Chondrocyte (in vitro differentiated cells): ENCODE results near the gene KCNK10. TPM values are rescaled to one million over a fixed set of nuclear protein-coding genes. Genes with fewer than 3 reads are reported as not detected.
"Not testable (repeated sequence)": the region's sequence is repeated elsewhere in the genome, so short reads cannot be mapped to it uniquely, and the experiment has no call there.

ENCODE experiments used
- DNase-seq: peaks from one replicate; pipeline ENCODE4 v3.0.0; 2021; ENCODE audit warnings: mixed read lengths, low spot score
- H3K27ac Mint-ChIP-seq: one replicate; pipeline ENCODE4 v1.8.0; 2021; ENCODE audit warnings: mild to moderate bottlenecking, moderate library complexity, mixed read lengths; ENCODE audit not compliant: unreplicated experiment
- H3K27me3 Mint-ChIP-seq: 2 replicates; pipeline ENCODE4 v1.8.0; 2021; ENCODE audit warnings: low read depth, mixed read lengths
- H3K36me3 Mint-ChIP-seq: 2 replicates; pipeline ENCODE4 v1.8.0; 2021; ENCODE audit warnings: low read depth, mixed read lengths
- H3K4me1 Mint-ChIP-seq: 2 replicates; pipeline ENCODE4 v1.8.0; 2021; ENCODE audit warnings: low read depth, mild to moderate bottlenecking, mixed read lengths
- H3K4me3 Mint-ChIP-seq: one replicate; pipeline ENCODE4 v1.8.0; 2021; ENCODE audit warnings: mild to moderate bottlenecking, moderate library complexity, mixed read lengths; ENCODE audit not compliant: unreplicated experiment
- H3K9me3 Mint-ChIP-seq: 2 replicates; pipeline ENCODE4 v1.8.0; 2021; ENCODE audit warnings: low read depth, mixed read lengths
- total RNA-seq: library from RNA; stranded (reverse); gene quantifications from 3 replicates; pipeline ENCODE4 v1.2.1, GENCODE V29; 2021
- TF ChIP-seq, protein P1 (sequence below): fragments of 200-600 bp; sonication (generic); IDR thresholded peaks from 2 replicates; pipeline ENCODE4 v1.5.0; 2021; ENCODE audit warnings: antibody characterized with exemption, mild to moderate bottlenecking, moderate library complexity

KCNK10 gene
- total RNA-seq, 1 donor from 2014 or later = not detected

DNA sequence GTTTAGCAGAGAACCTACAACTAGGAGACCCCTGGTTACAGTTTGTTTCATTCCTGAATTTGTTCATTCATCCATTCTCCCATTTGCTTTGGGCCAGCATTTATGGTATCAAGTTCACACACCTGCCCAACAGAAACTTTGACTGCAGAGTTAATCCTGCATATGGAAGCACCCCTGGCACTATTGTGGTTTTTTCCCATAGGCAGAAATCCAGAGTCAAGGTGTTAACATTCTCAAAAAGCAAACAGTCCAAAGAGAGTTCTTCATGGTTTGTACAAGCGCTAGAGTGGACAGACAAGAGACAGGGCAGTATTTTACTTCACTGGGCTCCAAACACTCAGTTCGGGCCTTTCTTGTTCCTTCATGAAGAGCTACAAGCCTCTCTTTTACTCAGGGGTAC is 51.9 kb downstream of the KCNK10 start:
- no peaks in the 10 kb centered on the region for H3K36me3 Mint-ChIP-seq
- H3K27me3 Mint-ChIP-seq = peaks cover 2% of the 10 kb centered on the region
- no peaks in the 10 kb centered on the region for H3K4me1 Mint-ChIP-seq
- TF ChIP-seq, protein P1, sequence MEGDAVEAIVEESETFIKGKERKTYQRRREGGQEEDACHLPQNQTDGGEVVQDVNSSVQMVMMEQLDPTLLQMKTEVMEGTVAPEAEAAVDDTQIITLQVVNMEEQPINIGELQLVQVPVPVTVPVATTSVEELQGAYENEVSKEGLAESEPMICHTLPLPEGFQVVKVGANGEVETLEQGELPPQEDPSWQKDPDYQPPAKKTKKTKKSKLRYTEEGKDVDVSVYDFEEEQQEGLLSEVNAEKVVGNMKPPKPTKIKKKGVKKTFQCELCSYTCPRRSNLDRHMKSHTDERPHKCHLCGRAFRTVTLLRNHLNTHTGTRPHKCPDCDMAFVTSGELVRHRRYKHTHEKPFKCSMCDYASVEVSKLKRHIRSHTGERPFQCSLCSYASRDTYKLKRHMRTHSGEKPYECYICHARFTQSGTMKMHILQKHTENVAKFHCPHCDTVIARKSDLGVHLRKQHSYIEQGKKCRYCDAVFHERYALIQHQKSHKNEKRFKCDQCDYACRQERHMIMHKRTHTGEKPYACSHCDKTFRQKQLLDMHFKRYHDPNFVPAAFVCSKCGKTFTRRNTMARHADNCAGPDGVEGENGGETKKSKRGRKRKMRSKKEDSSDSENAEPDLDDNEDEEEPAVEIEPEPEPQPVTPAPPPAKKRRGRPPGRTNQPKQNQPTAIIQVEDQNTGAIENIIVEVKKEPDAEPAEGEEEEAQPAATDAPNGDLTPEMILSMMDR = no peak
- H3K27ac Mint-ChIP-seq = no peak overlapping the region
- no peak for DNase-seq
- no peak overlapping the region for H3K4me3 Mint-ChIP-seq
- H3K9me3 Mint-ChIP-seq = no peaks in the 10 kb centered on the region

DNA sequence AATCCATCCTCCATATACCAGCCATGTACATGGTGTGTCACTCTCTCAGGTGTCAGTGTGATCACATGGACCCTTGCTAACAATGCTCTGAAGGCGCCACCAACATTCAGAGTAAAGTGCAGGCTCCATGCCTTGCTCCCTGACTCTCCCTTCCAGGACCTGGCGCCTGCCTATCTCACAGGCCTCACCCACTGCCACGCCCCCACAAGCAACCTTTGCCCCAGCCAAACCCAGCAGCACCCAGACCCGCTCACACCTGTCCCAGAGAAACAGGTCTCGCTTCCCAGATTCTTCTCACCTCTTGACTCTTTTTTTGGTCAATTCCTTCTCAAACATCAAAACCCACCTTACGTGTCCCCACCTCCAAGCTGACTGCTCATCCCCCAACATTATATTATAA is 52.3 kb downstream of the KCNK10 start:
- TF ChIP-seq, protein P1 = no peak
- no peak for DNase-seq
- Mint-ChIP-seq H3K4me3 (no peak overlapping the region), H3K36me3 (no peaks in the 10 kb centered on the region), H3K4me1 (no peaks in the 10 kb centered on the region), H3K27me3 (peaks cover 2% of the 10 kb centered on the region), H3K27ac (no peak overlapping the region), H3K9me3 (no peaks in the 10 kb centered on the region)

DNA sequence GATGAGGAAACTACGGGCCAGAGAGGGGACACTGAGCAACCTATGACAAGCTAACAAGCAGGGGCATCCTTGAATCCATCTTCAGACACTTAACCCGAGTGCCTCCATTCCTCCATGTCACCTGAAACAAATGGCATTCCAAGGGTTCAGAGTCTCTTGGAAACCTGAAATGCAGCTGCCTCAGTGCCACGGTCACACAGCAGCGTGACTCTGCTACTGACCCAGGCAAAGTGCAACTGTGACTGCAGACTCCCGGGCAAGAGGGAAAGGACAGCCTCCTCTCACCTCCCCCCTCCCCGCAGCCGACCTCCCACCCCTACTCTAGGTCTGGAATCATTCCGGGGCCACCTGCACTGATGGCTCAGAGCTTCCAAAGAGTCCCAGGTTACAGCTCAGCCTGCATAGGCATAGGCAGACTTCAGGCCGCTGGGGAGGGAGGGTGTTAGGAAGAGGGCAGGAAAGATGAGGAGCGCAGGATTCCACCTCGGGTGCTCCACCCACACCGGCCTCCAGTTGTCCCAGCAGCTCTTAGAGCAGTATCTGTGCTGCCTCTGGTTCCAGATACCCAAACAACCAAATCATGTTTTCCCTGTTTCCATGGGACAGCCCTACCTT is 53.2 kb downstream of the KCNK10 start:
- H3K4me3 Mint-ChIP-seq = no peak overlapping the region
- H3K4me1 Mint-ChIP-seq = no peaks in the 10 kb centered on the region
- no peak overlapping the region for H3K27ac Mint-ChIP-seq
- DNase-seq = no peak
- H3K9me3 Mint-ChIP-seq = no peaks in the 10 kb centered on the region
- no peaks in the 10 kb centered on the region for H3K27me3 Mint-ChIP-seq
- TF ChIP-seq, protein P1 = no peak
- H3K36me3 Mint-ChIP-seq = no peaks in the 10 kb centered on the region

DNA sequence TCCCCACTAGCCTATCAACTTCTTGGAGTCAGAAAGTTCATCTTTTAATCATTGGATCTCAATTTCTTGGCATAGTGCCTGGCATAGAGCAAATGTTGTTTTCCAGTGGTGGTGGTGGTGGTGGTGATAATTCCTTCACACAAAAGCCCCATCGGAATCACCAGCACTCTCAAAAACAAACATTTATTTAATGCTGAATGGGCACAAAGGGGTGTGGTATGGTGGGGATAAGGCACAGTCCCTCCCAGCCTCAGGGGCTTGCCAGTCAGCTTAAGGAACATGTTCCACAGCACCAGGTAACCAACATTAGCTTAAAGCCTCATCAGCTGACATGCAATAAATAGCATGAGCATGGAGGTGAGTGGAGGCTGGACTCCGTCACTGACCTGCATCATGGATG is 56.6 kb downstream of the KCNK10 start:
- no peaks in the 10 kb centered on the region for H3K4me1 Mint-ChIP-seq
- DNase-seq = no peak
- TF ChIP-seq, protein P1 = no peak
- no peak overlapping the region for H3K27ac Mint-ChIP-seq
- peaks cover 2% of the 10 kb centered on the region for H3K9me3 Mint-ChIP-seq
- no peaks in the 10 kb centered on the region for H3K36me3 Mint-ChIP-seq
- H3K27me3 Mint-ChIP-seq = peaks cover 2% of the 10 kb centered on the region
- H3K4me3 Mint-ChIP-seq = no peak overlapping the region

- no peak for DNase-seq
- H3K36me3 Mint-ChIP-seq = no peaks in the 10 kb centered on the region
Measured at GRCh38 chr14:88264116-88264515, 59.0 kb downstream of the KCNK10 start.

GRCh38 chr14:88261302-88261701 is 61.8 kb downstream of the KCNK10 start:
- not testable (repeated sequence) for H3K4me1 Mint-ChIP-seq, H3K27me3 Mint-ChIP-seq, H3K27ac Mint-ChIP-seq, DNase-seq, H3K36me3 Mint-ChIP-seq, H3K4me3 Mint-ChIP-seq, H3K9me3 Mint-ChIP-seq

More at GRCh38 chr14:88264116-88264515, 59.0 kb downstream of the KCNK10 start:
- H3K27me3 Mint-ChIP-seq = peaks cover 4% of the 10 kb centered on the region
- no peak overlapping the region for H3K27ac Mint-ChIP-seq
- no peak overlapping the region for H3K4me3 Mint-ChIP-seq
- H3K4me1 Mint-ChIP-seq = no peaks in the 10 kb centered on the region
- TF ChIP-seq, protein P1 = no peak
- H3K9me3 Mint-ChIP-seq = peaks cover 2% of the 10 kb centered on the region
